GM12878 (cell line): ENCODE results near the gene SCYL1. TPM values are rescaled to one million over a fixed set of nuclear protein-coding genes. Genes with fewer than 3 reads are reported as not detected.
"Not testable (repeated sequence)": the region's sequence is repeated elsewhere in the genome, so short reads cannot be mapped to it uniquely, and the experiment has no call there.

Experiments
- ATAC-seq: fragments of 200-7000 bp; cut with Tn5 transposase; 3 replicates; pipeline ENCODE4 v1.9.1; 2020; ENCODE audit warnings: mild to moderate bottlenecking, moderate library complexity
- BruUV-seq: library from RNA; stranded (reverse); fragments of 400-500 nt; replicated peaks from 2 replicates; lab custom pipeline; 2021; lab: Mats Ljungman, UMichigan
- CTCF ChIA-PET: fragments of 300-600 bp; sonication (Branson Sonifier 250); formaldehyde crosslinking; extraction: SDS; loops from one replicate; lab custom pipeline; 2021; ENCODE audit warnings: inconsistent platforms; lab: Yijun Ruan, JAX
- POLR2A ChIA-PET: fragments of 350-600 bp; formaldehyde crosslinking; extraction: SDS; loops from one replicate; lab custom pipeline; 2021; ENCODE audit warnings: inconsistent platforms; lab: Charles Lee
- RAD21 ChIA-PET: fragments of 300-600 bp; sonication (Branson Sonifier 250); formaldehyde crosslinking; loops from one replicate; lab custom pipeline; 2023; ENCODE audit warnings: antibody characterized with exemption; ENCODE audit not compliant: unreplicated experiment; lab: Charles Lee
- SMC1A ChIA-PET: fragments of 300-600 bp; sonication (Branson Sonifier 250); formaldehyde crosslinking; loops from one replicate; lab custom pipeline; 2023; ENCODE audit not compliant: unreplicated experiment, uncharacterized antibody; lab: Charles Lee
- DNase-seq: peaks from one replicate; pipeline ENCODE4 v3.0.0-alpha.2; 2011; ENCODE audit warnings: low read depth, low spot score
- FAIRE-seq: peaks from 3 replicates; lab custom pipeline; 2011; peaks lifted over from hg19 to GRCh38; lab: Jason Lieb, UNC
- H2AFZ ChIP-seq: 2 replicates; pipeline ENCODE4 v1.6.0; 2011; ENCODE audit warnings: low read depth, low read length, control low read depth; ENCODE audit not compliant: control insufficient read depth
- H3K27ac ChIP-seq: 2 replicates; pipeline ENCODE4 v1.5.1; 2011; ENCODE audit warnings: control low read depth; ENCODE audit not compliant: control insufficient read depth, insufficient read depth
- H3K27me3 ChIP-seq, 2 experiments: replicated peaks in 1 of 2; 2 replicates each; pipeline versions ENCODE4 v1.6.0 to v1.6.1; 2011; ENCODE audit warnings: low read length in 1 of 2; ENCODE audit not compliant: control insufficient read depth in 2 of 2, insufficient read depth in 2 of 2
- H3K36me3 ChIP-seq, 2 experiments: 2 replicates each; pipeline ENCODE4 v1.5.1; 2011; ENCODE audit warnings: low read length in 1 of 2; ENCODE audit not compliant: control insufficient read depth in 2 of 2, insufficient read depth in 2 of 2
- H3K4me1 ChIP-seq: 2 replicates; pipeline ENCODE4 v1.6.1; 2011; ENCODE audit warnings: mild to moderate bottlenecking, low read length, moderate library complexity, mixed read lengths; ENCODE audit not compliant: control insufficient read depth, insufficient read depth
- H3K4me2 ChIP-seq: 2 replicates; pipeline ENCODE4 v1.6.0; 2011; ENCODE audit warnings: control low read depth; ENCODE audit not compliant: control insufficient read depth, insufficient read depth
- H3K4me3 ChIP-seq: fragments of 200-600 bp; sonication (generic); 2 replicates; pipeline ENCODE4 v1.5.1; 2016
- H3K79me2 ChIP-seq: 2 replicates; pipeline ENCODE4 v1.6.0; 2011; ENCODE audit warnings: low read length; ENCODE audit not compliant: control insufficient read depth, insufficient read depth
- H3K9ac ChIP-seq: 2 replicates; pipeline ENCODE4 v1.8.0; 2011; ENCODE audit warnings: low read length, control low read depth, mixed read lengths; ENCODE audit not compliant: control insufficient read depth, insufficient read depth
- H3K9me3 ChIP-seq: replicated peaks from 3 replicates; pipeline ENCODE4 v1.5.1; 2011; ENCODE audit warnings: mild to moderate bottlenecking, low read length; ENCODE audit not compliant: control insufficient read depth, insufficient read depth
- H4K20me1 ChIP-seq: 2 replicates; pipeline ENCODE4 v1.6.0; 2011; ENCODE audit not compliant: control insufficient read depth, insufficient read depth
- WGBS: methylation state at CpG from one replicate; pipeline ENCODE4 v1.1.6; 2016; ENCODE audit warnings: low lambda C conversion rate; ENCODE audit not compliant: insufficient replicate concordance, insufficient coverage; ENCODE audit errors: missing lambda C conversion rate; 5-methylcytosine and 5-hydroxymethylcytosine counted together
- in situ Hi-C: fragments of 300-500 bp; cut with MboI; formaldehyde crosslinking; loops from 9 replicates; pipeline ENCODE4 v1.14.3; 2018; ENCODE audit warnings: mixed read lengths
- intact Hi-C: fragments of 100-400 bp; cut with micrococcal nuclease; formaldehyde crosslinking; loops from one replicate; pipeline ENCODE4 v1.14.2; 2022; ENCODE audit not compliant: unreplicated experiment
- polyA plus RNA-seq, 11 experiments: library from polyadenylated mRNA; depleted of rRNA in 4 of 11; unstranded in 6 of 11; stranded (reverse) in 5 of 11; fragments of >200 nt; fragmentation: Nextera tagmentation in 4 of 11; fragmentation: Illumina TruSeq in 1 of 11; extraction: Ambion mirVana in 4 of 11; extraction: Trizol in 1 of 11; gene quantifications; 1 replicate in 1 of 11; 2 replicates in 10 of 11; pipeline versions ENCODE4 v1.2.1 to v1.2.3, GENCODE V29; 2011 to 2016; ENCODE audit warnings: inconsistent platforms in 2 of 11, missing spikeins in 2 of 11, low read depth in 1 of 11
- total RNA-seq, 4 experiments: library from RNA; depleted of rRNA in 3 of 4; stranded (reverse); fragments of >200 nt in 3 of 4; fragmentation: Illumina TruSeq in 1 of 4; extraction: Trizol in 1 of 4; gene quantifications; 2 replicates each; pipeline versions ENCODE4 v1.2.1 to v1.2.3, GENCODE V29; 2013 to 2021

The SCYL1 gene
- total and polyA plus RNA-seq, 10 of the 15 experiments (the other 5 are each of a cell fraction or from before 2014, with no cell fraction given): 0.80 to 82.7 (median 51.2) TPM

GRCh38 chr11:65518941-65519549 lies 5.8 kb upstream of the SCYL1 start:
- BruUV-seq, CTCF ChIA-PET, H3K79me2 ChIP-seq, H4K20me1 ChIP-seq, H3K27ac ChIP-seq, intact Hi-C loops, H2AFZ ChIP-seq, ATAC-seq, H3K36me3 ChIP-seq, H3K9ac ChIP-seq, FAIRE-seq, H3K4me2 ChIP-seq, H3K27me3 ChIP-seq, H3K4me3 ChIP-seq, SMC1A ChIA-PET, DNase-seq, H3K9me3 ChIP-seq, in situ Hi-C loops: not testable (repeated sequence)
- H3K4me1 ChIP-seq: peaks cover 14% of the 10 kb centered on the region
- ChIA-PET RAD21 (interaction anchor here (0.7 kb wide), 3 partner anchors 104 to 177 kb away, joined by 3 read pairs; no protein-coding TSS in a partner anchor), POLR2A (interaction anchor here (0.6 to 1.0 kb wide), 4 partner anchors 10 to 76 kb away, joined by 3 to 8 read pairs (median 4); no protein-coding TSS in a partner anchor)
- WGBS: 93% methylated on average over 8 of the region's 8 CpGs

DNA sequence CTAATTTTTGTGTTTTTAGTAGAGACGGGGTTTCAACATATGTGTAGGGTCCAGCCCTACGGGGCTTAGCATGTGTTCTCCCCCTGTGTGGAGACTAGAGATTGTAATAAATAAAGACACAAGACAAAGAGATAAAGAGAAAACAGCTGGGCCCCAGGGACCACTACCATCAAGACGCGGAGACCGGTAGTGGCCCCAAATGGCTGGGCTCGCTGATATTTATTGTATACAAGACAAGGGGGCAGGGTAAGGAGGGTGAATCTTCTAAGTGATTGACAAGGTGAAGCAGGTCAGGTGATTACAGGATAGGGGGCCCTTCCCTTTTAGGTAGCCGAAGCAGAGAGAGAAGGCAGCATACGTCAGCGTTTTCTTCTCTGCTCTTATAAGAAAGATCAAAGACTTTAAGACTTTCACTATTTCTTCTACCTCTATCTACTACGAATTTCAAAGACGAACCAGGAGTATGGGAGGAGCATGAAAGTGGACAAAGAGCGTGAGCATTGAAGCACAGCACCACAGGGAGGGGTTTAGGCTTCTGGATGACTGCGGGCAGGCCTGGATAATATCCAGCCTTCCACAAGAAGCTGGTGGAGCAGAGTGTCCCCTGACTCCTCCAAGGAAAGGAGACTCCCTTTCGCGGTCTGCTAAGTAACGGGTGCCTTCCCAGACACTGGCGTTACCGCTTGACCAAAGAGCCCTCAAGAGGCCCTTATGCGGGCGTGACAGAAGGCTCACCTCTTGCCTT lies 2.9 kb upstream of the SCYL1 start:
- DNase-seq, H3K4me3 ChIP-seq, H3K27ac ChIP-seq, FAIRE-seq, H3K9ac ChIP-seq, POLR2A ChIA-PET, in situ Hi-C loops, H3K27me3 ChIP-seq, H3K9me3 ChIP-seq, intact Hi-C loops, BruUV-seq, ATAC-seq, H4K20me1 ChIP-seq, H3K36me3 ChIP-seq, RAD21 ChIA-PET, H3K4me2 ChIP-seq, H2AFZ ChIP-seq: not testable (repeated sequence)
- peaks cover 25% of the 10 kb centered on the region for H3K4me1 ChIP-seq
- ChIA-PET SMC1A (interaction anchor here (0.6 kb wide), 1 partner anchor 54 kb away, joined by 3 read pairs; no protein-coding TSS in a partner anchor), CTCF (interaction anchor here (1.0 kb wide), 1 partner anchor 207 kb away, joined by 5 read pairs; no protein-coding TSS in a partner anchor)
- peaks cover 15% of the 10 kb centered on the region for H3K79me2 ChIP-seq
- WGBS: 90% methylated on average over 20 of the region's 20 CpGs
